H1 (cell line): Measurements from ENCODE around the gene ACTL7A. TPM values are rescaled to one million over a fixed set of nuclear protein-coding genes. Genes with fewer than 3 reads are reported as not detected.

Experiments
- CTCF ChIA-PET: fragments of 300-600 bp; sonication (Branson Sonifier 250); formaldehyde crosslinking; loops from one replicate; lab custom pipeline; 2021; ENCODE audit not compliant: partially characterized antibody; lab: Charles Lee
- POLR2A ChIA-PET: fragments of 300-600 bp; sonication (Branson Sonifier 250); formaldehyde crosslinking; loops from one replicate; lab custom pipeline; 2021; ENCODE audit warnings: inconsistent platforms; ENCODE audit not compliant: partially characterized antibody; lab: Charles Lee
- DNase-seq, 2 experiments: peaks; one replicate each; pipeline versions ENCODE4 v3.0.0 to v3.0.0-alpha.2; 2010 to 2022; ENCODE audit warnings: low spot score in 2 of 2, low read depth in 1 of 2, mixed read lengths in 1 of 2
- FAIRE-seq: peaks from 2 replicates; lab custom pipeline; 2011; peaks lifted over from hg19 to GRCh38; lab: Jason Lieb, UNC
- H2AFZ ChIP-seq: 2 replicates; pipeline ENCODE4 v1.8.1; 2012; ENCODE audit warnings: low read length, inconsistent platforms
- H2AK5ac ChIP-seq: 2 replicates; pipeline ENCODE4 v1.6.1; 2013; ENCODE audit warnings: low read depth, low read length
- H2BK120ac ChIP-seq: replicated peaks from 2 replicates; pipeline ENCODE3; 2013; ENCODE audit warnings: low read depth, low read length, inconsistent platforms
- H2BK12ac ChIP-seq: 2 replicates; pipeline ENCODE4 v1.6.1; 2013; ENCODE audit warnings: low read depth, low read length
- H2BK15ac ChIP-seq: 2 replicates; pipeline ENCODE4 v1.6.1; 2013; ENCODE audit warnings: low read length
- H2BK20ac ChIP-seq: 2 replicates; pipeline ENCODE4 v1.6.1; 2013; ENCODE audit warnings: low read length
- H2BK5ac ChIP-seq: 2 replicates; pipeline ENCODE4 v1.6.1; 2013; ENCODE audit warnings: low read depth, low read length
- H3K14ac ChIP-seq: 2 replicates; pipeline ENCODE4 v1.6.1; 2013; ENCODE audit warnings: inconsistent platforms; ENCODE audit not compliant: insufficient read length
- H3K18ac ChIP-seq: 2 replicates; pipeline ENCODE4 v1.6.1; 2013; ENCODE audit warnings: low read length; ENCODE audit errors: extremely low read depth
- H3K23ac ChIP-seq: 2 replicates; pipeline ENCODE4 v1.6.1; 2013; ENCODE audit warnings: inconsistent platforms; ENCODE audit not compliant: insufficient read length
- H3K23me2 ChIP-seq: 2 replicates; pipeline ENCODE4 v1.6.1; 2013; ENCODE audit warnings: low read depth, low read length
- H3K27ac ChIP-seq: 2 replicates; pipeline ENCODE4 v1.6.1; 2011; ENCODE audit warnings: low read depth, low read length, inconsistent platforms
- H3K27me3 ChIP-seq, 4 experiments: replicated peaks in 1 of 4; 1 replicate in 1 of 4; 2 replicates in 3 of 4; pipeline versions ENCODE4 v1.6.1 to v1.8.1; 2011 to 2013; ENCODE audit warnings: low read length in 3 of 4, mild to moderate bottlenecking in 3 of 4, inconsistent platforms in 2 of 4, mixed read lengths in 2 of 4, moderate library complexity in 1 of 4; ENCODE audit not compliant: control insufficient read depth in 3 of 4, insufficient read depth in 3 of 4; ENCODE audit errors: extremely low read depth in 1 of 4
- H3K36me3 ChIP-seq, 4 experiments: 2 replicates each; pipeline versions ENCODE4 v1.6.1 to v1.8.1; 2011 to 2013; ENCODE audit warnings: mild to moderate bottlenecking in 4 of 4, low read length in 3 of 4, moderate library complexity in 2 of 4, control low read depth in 1 of 4, inconsistent platforms in 1 of 4; ENCODE audit not compliant: insufficient read depth in 4 of 4, control insufficient read depth in 2 of 4
- H3K4ac ChIP-seq: replicated peaks from 2 replicates; pipeline ENCODE3; 2013; ENCODE audit warnings: low read length, low read depth, mixed read lengths, inconsistent platforms; ENCODE audit not compliant: insufficient read length
- H3K4me1 ChIP-seq, 4 experiments: replicated peaks in 1 of 4; 1 replicate in 1 of 4; 2 replicates in 3 of 4; pipeline versions ENCODE4 v1.6.1 to v1.8.1; 2011 to 2013; ENCODE audit warnings: low read length in 3 of 4, inconsistent platforms in 2 of 4, mixed read lengths in 1 of 4; ENCODE audit not compliant: insufficient read depth in 4 of 4, control insufficient read depth in 3 of 4
- H3K4me2 ChIP-seq, 2 experiments: 2 replicates each; pipeline versions ENCODE4 v1.6.1 to v1.8.1; 2011 to 2013; ENCODE audit warnings: low read depth in 2 of 2, low read length in 2 of 2, control low read depth in 1 of 2, inconsistent platforms in 1 of 2, mild to moderate bottlenecking in 1 of 2; ENCODE audit not compliant: insufficient read depth in 1 of 2
- H3K4me3 ChIP-seq, 4 experiments: fragments of 200-600, 300-600 bp in 1 of 4; sonication (generic), shearing (Covaris generic), sonication (Bioruptor Twin) in 1 of 4; 2 replicates each; pipeline versions ENCODE4 v1.5.1 to v1.8.1; 2011 to 2016; ENCODE audit warnings: low read length in 4 of 4, low read depth in 3 of 4, control low read depth in 2 of 4, inconsistent platforms in 2 of 4, mild to moderate bottlenecking in 2 of 4, mixed read lengths in 1 of 4, moderate library complexity in 1 of 4; ENCODE audit not compliant: insufficient read depth in 2 of 4; ENCODE audit errors: extremely low read depth in 1 of 4
- H3K56ac ChIP-seq: replicated peaks from 2 replicates; pipeline ENCODE3; 2013; ENCODE audit warnings: low read depth, mild to moderate bottlenecking, mixed read lengths, low read length, inconsistent platforms; ENCODE audit not compliant: insufficient read length
- H3K79me1 ChIP-seq: 2 replicates; pipeline ENCODE4 v1.6.1; 2013; ENCODE audit warnings: low read depth, low read length, control low read depth
- H3K79me2 ChIP-seq, 2 experiments: 2 replicates each; pipeline versions ENCODE4 v1.6.1 to v1.8.1; 2012 to 2013; ENCODE audit warnings: low read length in 2 of 2, mild to moderate bottlenecking in 2 of 2, inconsistent platforms in 1 of 2; ENCODE audit not compliant: insufficient read depth in 2 of 2, control insufficient read depth in 1 of 2
- H3K9ac ChIP-seq, 4 experiments: replicated peaks in 1 of 4; 1 replicate in 1 of 4; 2 replicates in 3 of 4; pipeline versions ENCODE4 v1.6.1 to v1.8.1; 2011 to 2013; ENCODE audit warnings: low read depth in 3 of 4, low read length in 3 of 4, control low read depth in 2 of 4, mild to moderate bottlenecking in 2 of 4, moderate library complexity in 2 of 4, inconsistent platforms in 1 of 4; ENCODE audit errors: extremely low read depth in 1 of 4
- H3K9me3 ChIP-seq, 2 experiments: 2 replicates each; pipeline versions ENCODE4 v1.6.1 to v1.8.1; 2012 to 2013; ENCODE audit warnings: mild to moderate bottlenecking in 2 of 2, moderate library complexity in 2 of 2, control low read depth in 1 of 2, inconsistent platforms in 1 of 2, low read depth in 1 of 2, low read length in 1 of 2, mixed read lengths in 1 of 2; ENCODE audit not compliant: insufficient read depth in 2 of 2
- H4K20me1 ChIP-seq, 2 experiments: replicated peaks in 1 of 2; 2 replicates each; pipeline versions ENCODE3 to v1.8.1; 2011 to 2013; ENCODE audit warnings: inconsistent platforms in 2 of 2, low read length in 2 of 2, mild to moderate bottlenecking in 1 of 2; ENCODE audit not compliant: insufficient read depth in 2 of 2, control insufficient read depth in 1 of 2
- H4K5ac ChIP-seq: 2 replicates; pipeline ENCODE4 v1.6.1; 2013; ENCODE audit warnings: low read length, low read depth, mixed read lengths, inconsistent platforms; ENCODE audit not compliant: insufficient read length
- H4K8ac ChIP-seq: 2 replicates; pipeline ENCODE4 v1.8.0; 2013; ENCODE audit warnings: mild to moderate bottlenecking, moderate library complexity, low read length, inconsistent platforms; ENCODE audit not compliant: insufficient read depth; ENCODE audit errors: extremely low read depth
- H4K91ac ChIP-seq: replicated peaks from 2 replicates; pipeline ENCODE3; 2013; ENCODE audit warnings: low read length, mixed read lengths, inconsistent platforms; ENCODE audit not compliant: insufficient read length
- WGBS, 2 experiments: shearing (Covaris generic) in 1 of 2; methylation state at CpG; one replicate each; pipeline versions ENCODE4 v1.1.6 to v1.1.7; 2013 to 2015; ENCODE audit warnings: low lambda C conversion rate in 2 of 2, mixed read lengths in 2 of 2, inconsistent platforms in 1 of 2, low coverage in 1 of 2, missing lambda C conversion rate in 1 of 2; ENCODE audit not compliant: insufficient replicate concordance in 2 of 2, insufficient coverage in 1 of 2, insufficient read length in 1 of 2; ENCODE audit errors: extremely low coverage in 1 of 2, missing lambda C conversion rate in 1 of 2; 5-methylcytosine and 5-hydroxymethylcytosine counted together
- polyA plus RNA-seq, 7 experiments: library from polyadenylated mRNA; depleted of rRNA in 3 of 7; stranded (reverse) in 5 of 7; unstranded in 2 of 7; fragments of >200 nt in 5 of 7; fragments of 200-250 nt in 2 of 7; gene quantifications; 1 replicate in 5 of 7; 2 replicates in 1 of 7; 4 replicates in 1 of 7; pipeline versions ENCODE4 v1.2.1 to v1.2.3, GENCODE V29; 2011 to 2013; ENCODE audit warnings: missing spikeins in 2 of 7, mixed read lengths in 2 of 7
- total RNA-seq: library from RNA; stranded (reverse); fragmentation: NEBNext Ultra II Directional; extraction: Animal tissue kit (Norgen Biotek cat#: 25700); gene quantifications from 2 replicates; pipeline ENCODE4 v1.2.1, GENCODE V29; 2021
- TF ChIP-seq, protein P1 (sequence below): IDR thresholded peaks from 2 replicates; pipeline ENCODE4 v1.6.1; 2011; ENCODE audit warnings: low read depth, mild to moderate bottlenecking, low read length; ENCODE audit not compliant: insufficient read depth

Gene ACTL7A
- total and polyA plus RNA-seq, 2 of the 8 experiments (the other 6 are each of a cell fraction or from before 2014, with no cell fraction given): not detected

DNA sequence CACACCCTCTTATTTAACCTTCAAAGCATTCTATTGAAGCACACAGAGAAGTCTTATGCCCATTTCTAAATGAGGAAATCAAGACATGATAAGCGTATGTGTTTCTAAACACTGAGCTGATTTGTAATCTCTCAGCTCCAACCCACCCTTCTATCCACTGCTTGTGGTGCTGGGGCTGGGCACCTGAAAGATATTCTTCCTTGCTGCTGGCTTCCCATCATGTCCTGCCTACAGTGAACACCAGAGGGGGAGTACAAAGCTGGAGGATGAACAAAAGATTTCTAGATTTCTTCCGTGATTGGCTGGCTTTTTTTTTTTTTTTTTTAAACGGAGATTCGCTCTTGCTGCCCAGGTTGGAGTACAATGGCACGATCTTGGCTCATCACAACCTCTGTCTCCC lies 14.4 kb downstream of the ACTL7A start:
- DNase-seq (no peak), FAIRE-seq (no peak)
- no peak overlapping the region for H3K4me2 ChIP-seq
- no peak overlapping the region for H3K23ac ChIP-seq
- H3K27ac ChIP-seq: no peak overlapping the region
- H3K79me1 ChIP-seq: no peaks in the 10 kb centered on the region
- no peak overlapping the region for H2BK120ac ChIP-seq
- H4K91ac ChIP-seq: no peak overlapping the region
- no peak overlapping the region for H4K8ac ChIP-seq
- H4K20me1 ChIP-seq: peaks cover 0 to 1% of the 10 kb centered on the region in 2 experiments
- H3K23me2 ChIP-seq: no peaks in the 10 kb centered on the region
- no peak overlapping the region for H2AFZ ChIP-seq
- H2BK15ac ChIP-seq: no peak overlapping the region
- ChIA-PET POLR2A (no interaction called here), CTCF (interaction anchor here (0.6 to 1.4 kb wide), 6 partner anchors 10 to 632 kb away, joined by 3 to 4 read pairs (median 3); no protein-coding TSS in a partner anchor)
- no peak overlapping the region for H2BK5ac ChIP-seq
- H3K56ac ChIP-seq: no peak overlapping the region
- H3K18ac ChIP-seq: no peak overlapping the region
- 85% methylated on average over 3 of the region's 5 CpGs; no CpG with 5 or more reads in 1 of the 2 experiments for WGBS, 2 experiments
- no peak overlapping the region for H2BK20ac ChIP-seq
- H3K4me3 ChIP-seq: no peak overlapping the region
- no peak overlapping the region for H4K5ac ChIP-seq
- no peak overlapping the region for H3K14ac ChIP-seq
- H3K27me3 ChIP-seq: no peaks in the 10 kb centered on the region
- no peaks in the 10 kb centered on the region for H3K4me1 ChIP-seq
- peaks cover 5 to 49% (median 27%) of the 10 kb centered on the region in 4 experiments for H3K36me3 ChIP-seq
- no peak overlapping the region for H2AK5ac ChIP-seq
- H3K9ac ChIP-seq: no peak overlapping the region
- H3K79me2 ChIP-seq: no peaks in the 10 kb centered on the region
- no peak overlapping the region for H3K4ac ChIP-seq
- no peaks in the 10 kb centered on the region for H3K9me3 ChIP-seq
- no peak overlapping the region for H2BK12ac ChIP-seq
- TF ChIP-seq, protein P1, sequence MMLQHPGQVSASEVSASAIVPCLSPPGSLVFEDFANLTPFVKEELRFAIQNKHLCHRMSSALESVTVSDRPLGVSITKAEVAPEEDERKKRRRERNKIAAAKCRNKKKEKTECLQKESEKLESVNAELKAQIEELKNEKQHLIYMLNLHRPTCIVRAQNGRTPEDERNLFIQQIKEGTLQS: no peak
